Nephron (organoid): ENCODE results near the gene ASS1.
"Not testable (repeated sequence)": the region's sequence is repeated elsewhere in the genome, so short reads cannot be mapped to it uniquely, and the experiment has no call there.

Experiments
- H3K27ac Mint-ChIP-seq, 3 experiments: 2 replicates each; pipeline ENCODE4 v1.8.0; 2020; ENCODE audit warnings: mixed read lengths in 3 of 3, mild to moderate bottlenecking in 2 of 3, moderate library complexity in 1 of 3
- H3K27me3 Mint-ChIP-seq: 2 replicates; pipeline ENCODE4 v1.8.0; 2021; ENCODE audit warnings: low read depth, mild to moderate bottlenecking, moderate library complexity, mixed read lengths
- H3K36me3 Mint-ChIP-seq: 2 replicates; pipeline ENCODE4 v1.8.0; 2020; ENCODE audit warnings: low read depth, mixed read lengths
- H3K4me1 Mint-ChIP-seq: 2 replicates; pipeline ENCODE4 v1.8.0; 2020; ENCODE audit warnings: mixed read lengths
- H3K4me3 Mint-ChIP-seq, 3 experiments: 2 replicates each; pipeline ENCODE4 v1.8.0; 2020; ENCODE audit warnings: mild to moderate bottlenecking in 3 of 3, mixed read lengths in 3 of 3, moderate library complexity in 2 of 3
- H3K9me3 Mint-ChIP-seq: 2 replicates; pipeline ENCODE4 v1.8.0; 2020; ENCODE audit warnings: mixed read lengths
- TF ChIP-seq, protein P1 (sequence below), 3 experiments: fragments of 200-600 bp; sonication (generic); IDR thresholded peaks; one replicate each; pipeline ENCODE4 v1.5.0; 2021; ENCODE audit warnings: antibody characterized with exemption in 3 of 3; ENCODE audit not compliant: unreplicated experiment in 3 of 3

The ASS1 gene

DNA sequence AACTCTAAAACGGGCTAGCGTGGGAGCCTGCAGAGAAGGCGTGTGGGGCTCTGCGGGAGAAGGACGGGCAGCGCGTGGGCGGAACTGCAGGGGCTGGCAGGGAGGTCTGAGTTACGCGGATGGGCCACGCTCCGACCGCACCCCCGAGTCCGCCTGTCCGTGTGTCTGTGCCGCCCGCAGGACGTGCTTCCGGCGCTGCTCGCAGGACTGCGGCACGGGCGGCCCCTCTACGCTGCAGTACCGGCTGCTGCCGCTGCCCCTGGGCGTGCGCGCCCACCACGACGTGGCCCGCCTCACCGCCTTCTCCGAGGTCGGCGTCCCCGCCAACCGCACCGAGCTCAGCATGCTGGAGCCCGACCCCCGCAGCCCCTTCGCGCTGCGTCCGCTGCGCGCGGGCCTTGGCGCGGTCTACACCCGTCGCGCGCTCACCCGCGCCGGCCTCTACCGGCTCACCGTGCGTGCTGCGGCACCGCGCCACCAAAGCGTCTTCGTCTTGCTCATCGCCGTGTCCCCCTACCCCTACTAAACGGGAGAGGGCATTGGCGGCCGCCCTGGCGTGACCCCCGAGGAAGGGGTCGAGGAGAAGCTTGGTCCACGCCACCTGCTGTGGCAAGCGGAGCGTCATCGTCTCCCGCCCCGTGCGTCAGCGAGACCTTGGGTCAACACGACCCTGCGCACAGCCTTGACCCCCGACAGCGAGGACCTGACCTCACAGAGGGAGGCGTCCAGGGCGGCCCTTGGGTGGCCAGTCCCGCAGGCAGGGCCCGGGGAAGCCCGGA, 11.4 kb upstream of the ASS1 start:
- TF ChIP-seq, protein P1, sequence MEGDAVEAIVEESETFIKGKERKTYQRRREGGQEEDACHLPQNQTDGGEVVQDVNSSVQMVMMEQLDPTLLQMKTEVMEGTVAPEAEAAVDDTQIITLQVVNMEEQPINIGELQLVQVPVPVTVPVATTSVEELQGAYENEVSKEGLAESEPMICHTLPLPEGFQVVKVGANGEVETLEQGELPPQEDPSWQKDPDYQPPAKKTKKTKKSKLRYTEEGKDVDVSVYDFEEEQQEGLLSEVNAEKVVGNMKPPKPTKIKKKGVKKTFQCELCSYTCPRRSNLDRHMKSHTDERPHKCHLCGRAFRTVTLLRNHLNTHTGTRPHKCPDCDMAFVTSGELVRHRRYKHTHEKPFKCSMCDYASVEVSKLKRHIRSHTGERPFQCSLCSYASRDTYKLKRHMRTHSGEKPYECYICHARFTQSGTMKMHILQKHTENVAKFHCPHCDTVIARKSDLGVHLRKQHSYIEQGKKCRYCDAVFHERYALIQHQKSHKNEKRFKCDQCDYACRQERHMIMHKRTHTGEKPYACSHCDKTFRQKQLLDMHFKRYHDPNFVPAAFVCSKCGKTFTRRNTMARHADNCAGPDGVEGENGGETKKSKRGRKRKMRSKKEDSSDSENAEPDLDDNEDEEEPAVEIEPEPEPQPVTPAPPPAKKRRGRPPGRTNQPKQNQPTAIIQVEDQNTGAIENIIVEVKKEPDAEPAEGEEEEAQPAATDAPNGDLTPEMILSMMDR (IDR thresholded peaks at IDR 0.05; ENCODE audit: unreplicated experiment in 3 of 3): peak; percentile 73 to 79 (median 77)
- peaks cover 4% of the 10 kb centered on the region for H3K4me1 Mint-ChIP-seq
- no peak overlapping the region for H3K27ac Mint-ChIP-seq
- H3K27me3 Mint-ChIP-seq: peaks cover 53% of the 10 kb centered on the region
- no peaks in the 10 kb centered on the region for H3K36me3 Mint-ChIP-seq
- H3K4me3 Mint-ChIP-seq: peak overlapping the region; percentile 37 to 68 (median 43)
- H3K9me3 Mint-ChIP-seq: no peaks in the 10 kb centered on the region

DNA sequence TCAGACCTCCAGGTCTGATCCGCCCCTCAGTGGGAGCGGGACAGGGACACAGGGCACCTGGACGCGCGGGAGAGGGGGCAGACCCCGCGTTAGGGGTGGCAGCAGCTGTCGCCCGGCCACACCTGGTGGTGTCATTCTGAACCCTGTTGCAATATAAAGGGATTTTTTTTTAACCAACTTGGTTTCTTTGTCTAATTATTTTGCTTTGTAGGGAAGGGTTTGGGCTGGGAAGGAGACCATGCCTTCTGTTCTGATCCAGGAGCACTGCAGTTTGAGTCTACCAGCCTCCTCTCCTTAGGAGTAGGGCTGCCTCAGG, 10.9 kb upstream of the ASS1 start:
- TF ChIP-seq, protein P1 (IDR thresholded peaks at IDR 0.05; ENCODE audit: unreplicated experiment in 3 of 3): no peak

DNA sequence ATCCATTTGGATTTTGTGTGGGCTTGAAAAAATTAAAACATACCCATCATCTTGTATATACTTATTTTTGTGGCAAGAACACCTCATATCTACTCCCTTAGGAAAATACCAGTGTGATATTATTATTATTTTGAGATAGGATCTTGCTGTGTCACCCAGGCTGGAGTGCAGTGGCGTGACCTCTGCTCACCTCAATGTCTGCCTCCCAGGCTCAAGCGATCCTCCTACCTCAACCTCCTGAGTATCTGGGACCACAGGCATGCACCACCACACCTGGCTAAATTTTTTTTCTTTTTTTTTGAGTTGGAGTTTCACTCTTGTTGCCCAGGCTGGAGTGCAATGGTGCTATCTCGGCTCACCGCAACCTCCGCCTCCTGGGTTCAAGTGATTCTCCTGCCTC, 10.1 kb upstream of the ASS1 start:
- H3K27ac Mint-ChIP-seq, H3K4me3 Mint-ChIP-seq, H3K9me3 Mint-ChIP-seq, H3K36me3 Mint-ChIP-seq, H3K4me1 Mint-ChIP-seq: not testable (repeated sequence)
- peaks cover 53% of the 10 kb centered on the region for H3K27me3 Mint-ChIP-seq

More for the DNA sequence above, 10.9 kb upstream of the ASS1 start:
- Mint-ChIP-seq H3K9me3 (no peaks in the 10 kb centered on the region), H3K4me3 (peak overlapping the region in 2 of 3 experiments; percentile 6 to 68), H3K36me3 (no peaks in the 10 kb centered on the region), H3K27ac (no peak overlapping the region), H3K4me1 (peaks cover 4% of the 10 kb centered on the region), H3K27me3 (peaks cover 51% of the 10 kb centered on the region)

DNA sequence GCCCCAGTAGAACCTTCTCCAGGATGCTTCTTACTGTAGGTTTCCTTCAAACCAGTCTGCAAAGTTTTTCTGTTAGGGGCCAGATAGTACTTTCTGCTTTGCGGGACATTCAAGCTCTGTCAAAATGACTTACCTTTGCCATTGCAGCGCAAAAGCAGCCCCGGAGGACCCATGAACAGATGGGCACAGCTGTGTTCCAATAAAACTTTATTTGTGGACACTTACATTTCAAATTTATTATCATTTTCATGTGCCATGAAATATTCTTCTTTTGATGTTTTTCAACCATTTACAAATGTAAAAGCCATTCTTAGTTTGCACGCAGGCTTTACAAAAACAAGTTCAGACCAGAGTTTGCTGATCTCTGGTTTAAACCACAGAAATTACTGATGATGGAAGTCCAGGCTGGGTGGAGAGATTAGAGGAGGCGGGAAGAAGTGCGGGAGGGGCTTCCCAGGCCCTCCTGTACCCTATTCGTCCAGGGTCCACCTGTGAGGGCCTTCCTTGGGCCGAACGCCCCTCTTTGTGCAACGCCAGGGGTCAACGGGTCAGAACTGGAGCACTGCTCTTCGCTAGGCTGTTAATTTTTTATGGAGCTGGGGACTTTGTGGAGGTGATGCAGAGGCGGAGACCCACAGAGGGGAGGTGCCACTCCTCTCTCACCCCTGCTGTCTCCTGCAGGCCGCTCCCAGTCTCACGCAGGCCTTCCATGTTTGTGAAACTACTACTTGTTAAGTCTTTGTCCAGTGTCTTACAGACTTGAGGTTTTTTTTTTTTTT, 7.6 kb upstream of the ASS1 start:
- Mint-ChIP-seq H3K4me3 (no peak overlapping the region), H3K9me3 (peaks cover 20% of the 10 kb centered on the region), H3K4me1 (peaks cover 4% of the 10 kb centered on the region), H3K27ac (peak overlapping the region in 2 of 3 experiments; percentile 31 to 65), H3K36me3 (peaks cover 8% of the 10 kb centered on the region), H3K27me3 (peaks cover 48% of the 10 kb centered on the region)
- TF ChIP-seq, protein P1 (IDR thresholded peaks at IDR 0.05; ENCODE audit: unreplicated experiment in 3 of 3): no peak

DNA sequence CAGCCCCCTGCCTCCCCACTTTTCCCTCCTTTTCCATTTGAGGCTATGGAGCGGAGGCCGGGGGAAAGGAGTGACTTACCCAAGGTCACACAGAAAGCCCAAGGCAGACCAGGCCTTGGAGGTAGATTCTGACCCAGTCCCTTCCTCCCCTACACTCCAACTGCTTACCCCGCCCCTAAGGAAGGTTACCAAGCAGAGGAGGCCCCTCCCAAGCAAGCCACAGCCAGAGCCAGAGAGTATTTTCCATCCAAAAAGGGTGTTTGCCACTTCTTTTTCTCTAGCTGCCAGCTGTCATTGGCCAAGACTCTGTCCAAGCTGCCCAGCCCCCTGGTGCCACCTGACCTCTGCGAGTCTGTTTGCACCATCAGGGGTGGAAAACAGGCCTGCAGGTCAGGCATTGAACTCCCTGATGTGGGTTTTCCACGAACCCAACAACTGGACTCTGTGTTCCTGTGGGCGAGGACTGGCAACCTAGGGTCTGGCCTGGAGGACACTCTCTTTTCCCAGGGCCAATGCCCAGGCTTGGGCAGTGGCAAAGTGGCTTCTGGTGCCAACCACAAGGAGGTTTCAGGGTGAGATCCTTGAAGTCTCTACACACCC, 6.3 kb upstream of the ASS1 start:
- no peak overlapping the region for H3K27ac Mint-ChIP-seq
- peaks cover 8% of the 10 kb centered on the region for H3K36me3 Mint-ChIP-seq
- H3K4me3 Mint-ChIP-seq: no peak overlapping the region
- peaks cover 39% of the 10 kb centered on the region for H3K27me3 Mint-ChIP-seq
- TF ChIP-seq, protein P1 (IDR thresholded peaks at IDR 0.05; ENCODE audit: unreplicated experiment in 3 of 3): no peak
- H3K4me1 Mint-ChIP-seq: peaks cover 4% of the 10 kb centered on the region
- H3K9me3 Mint-ChIP-seq: peaks cover 21% of the 10 kb centered on the region

DNA sequence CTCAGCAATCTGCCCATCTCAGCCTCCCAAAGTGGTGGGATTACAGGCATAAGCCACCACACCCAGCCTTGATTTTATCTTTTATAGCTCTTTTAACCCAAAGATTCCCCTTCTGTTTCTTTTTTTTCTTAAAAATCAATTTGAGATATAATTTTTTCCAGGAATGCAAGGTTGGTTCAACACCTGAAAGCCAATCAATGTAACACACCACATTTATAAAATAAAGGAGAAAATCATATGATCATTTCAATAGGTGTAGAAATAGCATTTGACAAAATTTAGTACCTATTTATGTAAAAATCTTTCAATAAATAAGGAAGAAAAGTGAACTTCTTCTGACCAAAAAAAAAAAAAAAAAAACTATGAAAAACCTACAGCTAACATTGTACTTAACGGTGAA, 3.7 kb upstream of the ASS1 start:
- Mint-ChIP-seq H3K27ac (no peak overlapping the region), H3K4me3 (peak overlapping the region in 1 of 3 experiments; percentile 17), H3K36me3 (peaks cover 8% of the 10 kb centered on the region), H3K9me3 (peaks cover 21% of the 10 kb centered on the region), H3K27me3 (peaks cover 38% of the 10 kb centered on the region), H3K4me1 (peaks cover 5% of the 10 kb centered on the region)
- TF ChIP-seq, protein P1 (IDR thresholded peaks at IDR 0.05; ENCODE audit: unreplicated experiment in 3 of 3): no peak
